K562 (cell line): ENCODE data around the gene SLCO3A1. TPM values are rescaled to one million over a fixed set of nuclear protein-coding genes. Genes with fewer than 3 reads are reported as not detected.

Source experiments
- ATAC-seq: fragments of 200-7000 bp; cut with Tn5 transposase; 3 replicates; pipeline ENCODE4 v1.9.1; 2020; ENCODE audit warnings: moderate library complexity
- BruUV-seq: library from RNA; stranded (reverse); fragments of 400-500 nt; replicated peaks from 2 replicates; lab custom pipeline; 2021; lab: Mats Ljungman, UMichigan
- CTCF ChIA-PET: fragments of 300-600 bp; formaldehyde crosslinking; extraction: SDS; loops from one replicate; lab custom pipeline; 2021; ENCODE audit warnings: low intra/inter-chr PET ratio; lab: Yijun Ruan, JAX
- POLR2A ChIA-PET: fragments of 300-600, 350-650 bp; sonication (Branson Sonifier 250); formaldehyde crosslinking; extraction: SDS; loops from one replicate; lab custom pipeline; 2021; ENCODE audit warnings: antibody characterized with exemption, inconsistent platforms; lab: Yijun Ruan, JAX
- DNase-seq, 4 experiments: peaks; one replicate each; pipeline versions ENCODE4 v3.0.0 to v3.0.0-alpha.2; 2011 to 2018; ENCODE audit warnings: low spot score in 3 of 4, mixed read lengths in 3 of 4; ENCODE audit errors: extremely low read depth in 1 of 4
- FAIRE-seq: peaks from 2 replicates; lab custom pipeline; 2011; peaks lifted over from hg19 to GRCh38; lab: Jason Lieb, UNC
- H2AFZ ChIP-seq: 2 replicates; pipeline ENCODE4 v1.6.0; 2011; ENCODE audit warnings: low read depth, low read length, control low read depth, inconsistent platforms
- H3K27ac ChIP-seq: fragments of 200-600 bp; 3 replicates; pipeline ENCODE4 v1.8.0; 2011; ENCODE audit warnings: low read depth, mild to moderate bottlenecking, control low read depth, inconsistent platforms, low read length, moderate library complexity, mixed read lengths; ENCODE audit errors: extremely low read depth
- H3K27me3 ChIP-seq, 2 experiments: fragments of 300-600 bp in 1 of 2; 2 replicates in 1 of 2; 3 replicates in 1 of 2; pipeline versions ENCODE4 v1.6.0 to v1.8.0; 2011; ENCODE audit warnings: inconsistent platforms in 2 of 2, low read length in 2 of 2, mild to moderate bottlenecking in 1 of 2, mixed read lengths in 1 of 2, moderate library complexity in 1 of 2; ENCODE audit not compliant: control insufficient read depth in 2 of 2, insufficient read depth in 2 of 2
- H3K36me3 ChIP-seq: fragments of 300-600 bp; 3 replicates; pipeline ENCODE4 v1.8.0; 2011; ENCODE audit warnings: mild to moderate bottlenecking, low read length, inconsistent platforms; ENCODE audit not compliant: control insufficient read depth, insufficient read depth
- H3K4me1 ChIP-seq, 2 experiments: fragments of 200-600 bp in 1 of 2; replicated peaks in 1 of 2; 2 replicates in 1 of 2; 3 replicates in 1 of 2; pipeline versions ENCODE4 v1.5.1 to v1.8.0; 2011; ENCODE audit warnings: inconsistent platforms in 2 of 2, low read length in 2 of 2, mild to moderate bottlenecking in 1 of 2, mixed read lengths in 1 of 2, moderate library complexity in 1 of 2; ENCODE audit not compliant: control insufficient read depth in 2 of 2, insufficient read depth in 2 of 2
- H3K4me2 ChIP-seq: 2 replicates; pipeline ENCODE4 v1.6.1; 2011; ENCODE audit warnings: low read length, control low read depth, inconsistent platforms, mixed read lengths; ENCODE audit not compliant: insufficient read depth
- H3K4me3 ChIP-seq: fragments of 200-600 bp; sonication (generic), shearing (Covaris generic); 2 replicates; pipeline ENCODE4 v1.5.1; 2016; ENCODE audit warnings: control low read depth, inconsistent platforms
- H3K79me2 ChIP-seq: fragments of 200-600 bp; 3 replicates; pipeline ENCODE4 v1.8.0; 2011; ENCODE audit warnings: low read length, inconsistent platforms; ENCODE audit not compliant: control insufficient read depth, insufficient read depth
- H3K9ac ChIP-seq, 2 experiments: 2 replicates each; pipeline versions ENCODE4 v1.6.0 to v1.6.1; 2011; ENCODE audit warnings: low read depth in 2 of 2, low read length in 2 of 2, control low read depth in 1 of 2, inconsistent platforms in 1 of 2, mild to moderate bottlenecking in 1 of 2, mixed read lengths in 1 of 2; ENCODE audit not compliant: insufficient read depth in 1 of 2
- H3K9me1 ChIP-seq: one replicate; pipeline ENCODE4 v1.6.0; 2011; ENCODE audit warnings: inconsistent platforms, mild to moderate bottlenecking, low read length, moderate library complexity; ENCODE audit not compliant: control insufficient read depth, insufficient read depth
- H3K9me3 ChIP-seq: replicated peaks from 2 replicates; pipeline ENCODE4 v1.5.1; 2011; ENCODE audit warnings: low read depth, low read length, inconsistent platforms; ENCODE audit not compliant: control insufficient read depth, insufficient read depth
- H4K20me1 ChIP-seq: replicated peaks from 2 replicates; pipeline ENCODE4 v1.6.1; 2011; ENCODE audit warnings: low read length, inconsistent platforms, mixed read lengths; ENCODE audit not compliant: control insufficient read depth, insufficient read depth
- BCLAF1 ChIP-seq, 2 experiments: fragments of 450-650 bp in 1 of 2; IDR thresholded peaks; 2 replicates each; pipeline ENCODE4 v1.6.1; 2011 to 2017; ENCODE audit warnings: low read depth in 2 of 2, antibody characterized with exemption in 1 of 2, borderline replicate concordance in 1 of 2, low read length in 1 of 2, mild to moderate bottlenecking in 1 of 2, mixed read lengths in 1 of 2; ENCODE audit not compliant: control insufficient read depth in 1 of 2
- CAMTA2 ChIP-seq: fragments of 250-450 bp; sonication (Bioruptor Pico); conservative IDR thresholded peaks from 2 replicates; pipeline ENCODE4 v1.5.1; 2022
- ETV5 ChIP-seq: sonication (generic); formaldehyde crosslinking; IDR thresholded peaks from 2 replicates; pipeline ENCODE4 v1.4.0; 2020; ENCODE audit warnings: low read depth, mild to moderate bottlenecking, missing genetic modification reagents
- GABPB1 ChIP-seq: sonication (generic); formaldehyde crosslinking; IDR thresholded peaks from 2 replicates; pipeline ENCODE4 v1.8.0; 2022; ENCODE audit warnings: mild to moderate bottlenecking, missing genetic modification reagents
- KAT7 ChIP-seq: sonication (generic); formaldehyde crosslinking; IDR thresholded peaks from 2 replicates; pipeline ENCODE4 v1.8.0; 2022; ENCODE audit warnings: missing genetic modification reagents, mild to moderate bottlenecking, borderline replicate concordance
- MAFG ChIP-seq: fragments of 450-650 bp; conservative IDR thresholded peaks from 2 replicates; pipeline ENCODE4 v1.6.1; 2016; ENCODE audit warnings: missing genetic modification characterization, missing compliant biosample characterization
- MAFK ChIP-seq: IDR thresholded peaks from 2 replicates; pipeline ENCODE4 v1.6.1; 2011; ENCODE audit warnings: low read length, improper control_type of control experiment
- PML ChIP-seq: IDR thresholded peaks from 2 replicates; pipeline ENCODE4 v1.6.1; 2012; ENCODE audit warnings: low read length, inconsistent platforms
- RBM25 ChIP-seq: fragments of 200-400 bp; formaldehyde crosslinking; IDR thresholded peaks from 2 replicates; pipeline ENCODE4 v1.6.1; 2018; ENCODE audit warnings: low read length, low read depth, moderate library complexity; ENCODE audit not compliant: severe bottlenecking
- RBM34 ChIP-seq: fragments of 200-400 bp; formaldehyde crosslinking; IDR thresholded peaks from 2 replicates; pipeline ENCODE4 v1.6.1; 2018; ENCODE audit warnings: low read length, borderline replicate concordance; ENCODE audit not compliant: insufficient read depth
- SP2 ChIP-seq: IDR thresholded peaks from 2 replicates; pipeline ENCODE4 v1.6.1; 2011; ENCODE audit warnings: mild to moderate bottlenecking, low read depth, low read length, moderate library complexity; ENCODE audit not compliant: poor library complexity, severe bottlenecking; ENCODE audit errors: extremely low read depth
- THRAP3 ChIP-seq: fragments of 450-650 bp; IDR thresholded peaks from 2 replicates; pipeline ENCODE4 v1.6.1; 2016; ENCODE audit warnings: mild to moderate bottlenecking, inconsistent platforms, borderline replicate concordance
- YY1 ChIP-seq, 3 experiments: IDR thresholded peaks; 2 replicates each; pipeline ENCODE4 v1.6.1; 2011; ENCODE audit warnings: low read length in 2 of 3, mild to moderate bottlenecking in 2 of 3, moderate library complexity in 2 of 3, borderline replicate concordance in 1 of 3, control low read depth in 1 of 3, low read depth in 1 of 3; ENCODE audit not compliant: insufficient read depth in 3 of 3, insufficient replicate concordance in 2 of 3, control insufficient read depth in 1 of 3, insufficient read length in 1 of 3; ENCODE audit errors: extremely low read depth in 1 of 3
- ZNF263 ChIP-seq: sonication (generic); formaldehyde crosslinking; IDR thresholded peaks from 2 replicates; pipeline ENCODE4 v1.8.0; 2022; ENCODE audit warnings: mild to moderate bottlenecking, missing genetic modification reagents, borderline replicate concordance
- ZNF644 ChIP-seq: fragments of 200-800 bp; sonication (Bioruptor generic); IDR thresholded peaks from 2 replicates; pipeline ENCODE4 v1.6.1; 2016; ENCODE audit warnings: low read depth, missing genetic modification characterization, missing compliant biosample characterization
- ZNF696 ChIP-seq: fragments of 250-450 bp; sonication (Bioruptor Pico); conservative IDR thresholded peaks from 2 replicates; pipeline ENCODE4 v1.4.0; 2020; ENCODE audit warnings: mild to moderate bottlenecking, moderate library complexity
- ZNF77 ChIP-seq: fragments of 250-450 bp; sonication (Bioruptor Pico); IDR thresholded peaks from 2 replicates; pipeline ENCODE4 v1.5.0; 2020
- WGBS: fragments of 100-300 bp; shearing (Covaris generic); methylation state at CpG from one replicate; pipeline ENCODE4 v1.1.6; 2016; ENCODE audit warnings: low coverage, mixed read lengths; ENCODE audit not compliant: insufficient coverage; ENCODE audit errors: missing lambda C conversion rate; 5-methylcytosine and 5-hydroxymethylcytosine counted together
- in situ Hi-C: fragments of 300-500 bp; cut with MboI; formaldehyde crosslinking; loops from 4 replicates; pipeline ENCODE4 v1.15.0; 2018; ENCODE audit warnings: inconsistent platforms, mixed read lengths
- intact Hi-C: fragments of 100-400 bp; cut with micrococcal nuclease; formaldehyde crosslinking; loops from 2 replicates; pipeline ENCODE4 v1.14.2; 2022
- polyA plus RNA-seq, 8 experiments: library from polyadenylated mRNA; depleted of rRNA in 4 of 8; stranded (reverse) in 5 of 8; unstranded in 3 of 8; fragments of >200 nt; fragmentation: Nextera tagmentation in 2 of 8; fragmentation: Illumina TruSeq in 1 of 8; extraction: Ambion mirVana in 2 of 8; extraction: Trizol in 1 of 8; gene quantifications; 2 replicates each; pipeline versions ENCODE4 v1.2.1 to v1.2.3, GENCODE V29; 2011 to 2014; ENCODE audit warnings: inconsistent platforms in 1 of 8, missing spikeins in 1 of 8
- total RNA-seq, 7 experiments: library from RNA; depleted of rRNA in 6 of 7; stranded (reverse); fragments of >200 nt in 6 of 7; fragmentation: Illumina TruSeq in 2 of 7; extraction: Trizol in 2 of 7; gene quantifications; 2 replicates each; pipeline versions ENCODE4 v1.2.1 to v1.2.3, GENCODE V29; 2011 to 2021; ENCODE audit warnings: low replicate concordance in 1 of 7

The SLCO3A1 gene
- total and polyA plus RNA-seq, 9 of the 15 experiments (the other 6 are each of a cell fraction or from before 2014, with no cell fraction given) = 0.01 to 0.84 (median 0.06) TPM; not detected in 3

DNA sequence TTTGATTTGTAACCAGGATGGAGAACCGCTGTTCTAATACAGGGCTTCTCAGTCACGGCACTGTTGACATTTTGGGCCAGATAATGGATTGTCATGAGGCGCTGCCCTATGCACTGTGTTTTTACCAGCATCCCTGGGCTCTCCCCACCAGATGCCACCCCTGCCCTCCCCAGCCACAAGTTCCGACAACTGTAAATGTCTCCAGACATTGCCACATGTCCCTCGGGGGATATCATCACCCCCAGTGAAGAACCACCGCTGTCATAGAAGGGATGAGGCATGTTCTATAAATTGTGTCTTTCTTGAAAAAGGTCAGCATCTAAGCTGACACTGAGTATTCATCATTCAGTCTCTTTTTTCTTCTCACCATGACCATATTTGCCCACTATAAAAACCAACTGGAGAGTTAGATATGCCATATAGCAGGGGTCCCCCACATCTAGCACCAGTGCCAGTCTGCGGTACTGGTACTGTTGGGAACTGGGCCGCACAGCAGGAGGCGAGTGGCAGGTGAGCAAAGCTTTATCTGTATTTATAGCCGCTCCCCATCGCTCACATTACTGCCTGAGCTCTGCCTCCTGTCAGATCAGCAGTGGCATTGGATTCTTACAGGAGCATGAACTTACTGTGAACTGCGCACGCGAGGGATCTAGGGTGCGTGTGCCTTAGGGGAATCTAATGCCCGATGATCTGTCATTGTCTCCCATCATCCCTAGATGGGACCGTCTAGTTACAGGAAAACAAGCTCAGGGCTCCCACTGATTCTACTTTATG, 279.7 kb downstream of the SLCO3A1 start:
- intact Hi-C loops (no loop called here), in situ Hi-C loops (no loop called here)
- Histone ChIP-seq H3K4me1 (no peaks in the 10 kb centered on the region), H3K27ac (no peak overlapping the region), H3K36me3 (no peaks in the 10 kb centered on the region), H3K4me3 (no peak overlapping the region), H3K4me2 (no peak overlapping the region), H3K9me1 (no peaks in the 10 kb centered on the region), H3K9me3 (no peaks in the 10 kb centered on the region), H3K9ac (no peak overlapping the region), H3K79me2 (no peaks in the 10 kb centered on the region), H4K20me1 (peaks cover 6% of the 10 kb centered on the region; the same call in 1 of the 2 replicates), H2AFZ (no peak overlapping the region), H3K27me3 (peaks cover 0 to 10% of the 10 kb centered on the region in 2 experiments; a peak in 3 of 5 replicates)
- ATAC-seq (no peak), DNase-seq (no peak), FAIRE-seq (no peak)
- POLR2A ChIA-PET = interaction anchor here (0.9 kb wide), 1 partner anchor 11 kb away, joined by 3 read pairs; no protein-coding TSS in a partner anchor
- BruUV-seq = no TSS peak
- CTCF ChIA-PET = no interaction called here
- under 1% methylated on average over 14 of the region's 17 CpGs for WGBS
- TF ChIP-seq THRAP3 (no peak), CAMTA2 (CRISPR knock-in tag) (no peak), MAFG (tag) (no peak), ZNF696 (no peak), ZNF263 (CRISPR knock-in tag) (no peak), RBM25 (no peak), YY1 (IDR thresholded peaks at IDR 0.05; ENCODE audit: borderline replicate concordance in 1 of 3, control insufficient read depth in 1 of 3, extremely low read depth in 1 of 3, insufficient read depth in 3 of 3, insufficient read length in 1 of 3, insufficient replicate concordance in 2 of 3, low read depth in 1 of 3, low read length in 2 of 3) (no peak), ETV5 (CRISPR knock-in tag) (no peak), KAT7 (CRISPR knock-in tag) (no peak), ZNF77 (CRISPR knock-in tag) (no peak), PML (no peak), GABPB1 (CRISPR knock-in tag) (no peak), RBM34 (no peak), BCLAF1 (IDR thresholded peaks at IDR 0.05; ENCODE audit: borderline replicate concordance in 1 of 2, control insufficient read depth in 1 of 2, low read depth in 2 of 2, low read length in 1 of 2) (no peak), ZNF644 (tag) (no peak), SP2 (no peak), MAFK (no peak)
